Measurements from ENCODE around the gene ING5.

ING5 gene

GRCh38 chr2:241656190-241656741 lies 45.6 kb upstream of the ING5 start:
- no peak for ATAC-seq (ENCODE audit: insufficient read depth, low read depth)
- H3K79me2 ChIP-seq (ENCODE audit: insufficient read depth, low read length): peaks cover 22% of the 10 kb centered on the region
- H3K27me3 ChIP-seq (ENCODE audit: insufficient read depth, low read length, poor library complexity): no peaks in the 10 kb centered on the region
- H3K9ac ChIP-seq (ENCODE audit: low read depth, low read length): no peak overlapping the region
- DNase-seq: no peak
- H3K4me1 ChIP-seq (ENCODE audit: insufficient read depth, low read length): no peaks in the 10 kb centered on the region
- peaks cover 95% of the 10 kb centered on the region for H3K36me3 ChIP-seq (ENCODE audit: insufficient read depth, low read length)
- H4K20me1 ChIP-seq (ENCODE audit: insufficient read depth, low read length): peaks cover 35% of the 10 kb centered on the region
- H2AFZ ChIP-seq (ENCODE audit: low read depth, low read length): no peak overlapping the region
- H3K9me3 ChIP-seq (ENCODE audit: insufficient read depth, low read length, severe bottlenecking): no peaks in the 10 kb centered on the region
- H3K4me2 ChIP-seq (ENCODE audit: insufficient read depth, low read length): no peak overlapping the region
- TF ChIP-seq EZH2 (IDR thresholded peaks at IDR 0.05; ENCODE audit: borderline replicate concordance, low read depth, low read length, severe bottlenecking) (no peak), CTCF (IDR thresholded peaks at IDR 0.05; ENCODE audit: borderline replicate concordance, extremely low read depth, low read length, poor library complexity, severe bottlenecking) (no peak)
- H3K27ac ChIP-seq (ENCODE audit: low read length): no peak overlapping the region
- no peak overlapping the region for H3K4me3 ChIP-seq (ENCODE audit: low read depth in 1 of 2, low read length in 2 of 2)

- DNase-seq (no peak), ATAC-seq (ENCODE audit: insufficient read depth, low read depth) (no peak)
- Histone ChIP-seq H3K79me2 (ENCODE audit: insufficient read depth, low read length) (peaks cover 7% of the 10 kb centered on the region; the same call in 1 of the 2 replicates), H3K36me3 (ENCODE audit: insufficient read depth, low read length) (peaks cover 89% of the 10 kb centered on the region), H3K9ac (ENCODE audit: low read depth, low read length) (no peak overlapping the region), H3K27me3 (ENCODE audit: insufficient read depth, low read length, poor library complexity) (no peaks in the 10 kb centered on the region), H3K9me3 (ENCODE audit: insufficient read depth, low read length, severe bottlenecking) (no peaks in the 10 kb centered on the region), H4K20me1 (ENCODE audit: insufficient read depth, low read length) (peaks cover 21% of the 10 kb centered on the region), H3K27ac (ENCODE audit: low read length) (no peak overlapping the region), H3K4me1 (ENCODE audit: insufficient read depth, low read length) (no peaks in the 10 kb centered on the region), H2AFZ (ENCODE audit: low read depth, low read length) (no peak overlapping the region), H3K4me2 (ENCODE audit: insufficient read depth, low read length) (no peak overlapping the region), H3K4me3 (ENCODE audit: low read depth in 1 of 2, low read length in 2 of 2) (no peak overlapping the region)
- no peak for TF ChIP-seq CTCF (IDR thresholded peaks at IDR 0.05; ENCODE audit: borderline replicate concordance, extremely low read depth, low read length, poor library complexity, severe bottlenecking)
- TF ChIP-seq EZH2 (IDR thresholded peaks at IDR 0.05; ENCODE audit: borderline replicate concordance, low read depth, low read length, severe bottlenecking): no peak
These were observed 44.0 kb upstream of the ING5 start for GRCh38 chr2:241657786-241658254.

- H3K79me2 ChIP-seq (ENCODE audit: insufficient read depth, low read length): 0 out of 2 replicates have a peak, but pooled peaks cover 2% of the 10 kb centered on the region
- H3K4me3 ChIP-seq (ENCODE audit: low read depth in 1 of 2, low read length in 2 of 2): no peak overlapping the region
- ATAC-seq (ENCODE audit: insufficient read depth, low read depth): no peak
- peaks cover 17% of the 10 kb centered on the region for H4K20me1 ChIP-seq (ENCODE audit: insufficient read depth, low read length)
- TF ChIP-seq EZH2 (IDR thresholded peaks at IDR 0.05; ENCODE audit: borderline replicate concordance, low read depth, low read length, severe bottlenecking): no peak
- TF ChIP-seq CTCF (IDR thresholded peaks at IDR 0.05; ENCODE audit: borderline replicate concordance, extremely low read depth, low read length, poor library complexity, severe bottlenecking): no peak
- no peak overlapping the region for H3K9ac ChIP-seq (ENCODE audit: low read depth, low read length)
- no peak overlapping the region for H2AFZ ChIP-seq (ENCODE audit: low read depth, low read length)
- H3K27ac ChIP-seq (ENCODE audit: low read length): no peak overlapping the region
- H3K9me3 ChIP-seq (ENCODE audit: insufficient read depth, low read length, severe bottlenecking): no peaks in the 10 kb centered on the region
- H3K36me3 ChIP-seq (ENCODE audit: insufficient read depth, low read length): peaks cover 84% of the 10 kb centered on the region
- DNase-seq: no peak
- H3K4me2 ChIP-seq (ENCODE audit: insufficient read depth, low read length): no peak overlapping the region
- H3K27me3 ChIP-seq (ENCODE audit: insufficient read depth, low read length, poor library complexity): no peaks in the 10 kb centered on the region
- no peaks in the 10 kb centered on the region for H3K4me1 ChIP-seq (ENCODE audit: insufficient read depth, low read length)
These were observed 43.5 kb upstream of the ING5 start for GRCh38 chr2:241658296-241658695.
